GM23338 (cell line): ENCODE results near the gene PPCS. TPM values are rescaled to one million over a fixed set of nuclear protein-coding genes. Genes with fewer than 3 reads are reported as not detected.

Experiments used
- ATAC-seq: fragments of 200-7000 bp; cut with Tn5 transposase; 3 replicates; pipeline ENCODE4 v1.9.1; 2020
- DNase-seq: peaks from one replicate; pipeline ENCODE4 v3.0.0-alpha.2; 2015; ENCODE audit warnings: low spot score
- H2AFZ ChIP-seq: fragments of 200-600 bp; sonication (generic); 2 replicates; pipeline ENCODE4 v1.8.0; 2016; ENCODE audit warnings: antibody characterized with exemption, mild to moderate bottlenecking, moderate library complexity
- H3F3A ChIP-seq: fragments of 200-600 bp; sonication (generic); replicated peaks from 2 replicates; pipeline ENCODE4 v1.8.0; 2017; ENCODE audit warnings: antibody characterized with exemption, mixed run types, low read depth
- H3K27ac ChIP-seq: fragments of 200-600 bp; sonication (generic); 2 replicates; pipeline ENCODE4 v1.6.1; 2016; ENCODE audit warnings: low read depth
- H3K27me3 ChIP-seq: fragments of 200-600 bp; sonication (generic); 2 replicates; pipeline ENCODE4 v1.8.0; 2016; ENCODE audit warnings: mild to moderate bottlenecking, mixed run types, moderate library complexity; ENCODE audit not compliant: insufficient read depth
- H3K36me3 ChIP-seq: fragments of 200-600 bp; sonication (generic); 2 replicates; pipeline ENCODE4 v1.8.0; 2016; ENCODE audit warnings: mild to moderate bottlenecking; ENCODE audit not compliant: insufficient read depth
- H3K4me1 ChIP-seq: fragments of 200-600 bp; sonication (generic); 2 replicates; pipeline ENCODE4 v1.8.0; 2016; ENCODE audit warnings: mild to moderate bottlenecking, moderate library complexity; ENCODE audit not compliant: insufficient read depth
- H3K4me2 ChIP-seq: fragments of 200-600 bp; sonication (generic); 2 replicates; pipeline ENCODE4 v1.7.1; 2017; ENCODE audit warnings: mixed run types
- H3K4me3 ChIP-seq: fragments of 200-600 bp; sonication (generic); 2 replicates; pipeline ENCODE4 v1.6.1; 2016; ENCODE audit warnings: mixed run types
- H3K79me2 ChIP-seq: fragments of 200-600 bp; sonication (generic); replicated peaks from 2 replicates; pipeline ENCODE4 v1.8.0; 2017; ENCODE audit warnings: mild to moderate bottlenecking; ENCODE audit not compliant: insufficient read depth
- H3K9me2 ChIP-seq: fragments of 200-600 bp; sonication (generic); 2 replicates; pipeline ENCODE4 v1.8.0; 2017; ENCODE audit not compliant: insufficient read depth
- H4K20me1 ChIP-seq: fragments of 200-600 bp; sonication (generic); replicated peaks from 2 replicates; pipeline ENCODE4 v1.8.0; 2017; ENCODE audit warnings: mild to moderate bottlenecking; ENCODE audit not compliant: insufficient read depth
- H3K27ac Mint-ChIP-seq: 2 replicates; pipeline ENCODE4 v1.8.0; 2020; ENCODE audit warnings: inconsistent platforms, mild to moderate bottlenecking, moderate library complexity, mixed read lengths
- H3K27me3 Mint-ChIP-seq: 3 replicates; pipeline ENCODE4 v1.8.0; 2022; ENCODE audit warnings: low read depth, mild to moderate bottlenecking, moderate library complexity, mixed read lengths, inconsistent platforms; ENCODE audit not compliant: insufficient read depth, poor library complexity
- H3K36me3 Mint-ChIP-seq: 3 replicates; pipeline ENCODE4 v1.8.0; 2021; ENCODE audit warnings: low read depth, mild to moderate bottlenecking, inconsistent platforms, moderate library complexity, mixed read lengths
- H3K4me1 Mint-ChIP-seq: 3 replicates; pipeline ENCODE4 v1.8.0; 2020; ENCODE audit warnings: mild to moderate bottlenecking, inconsistent platforms, mixed read lengths
- H3K4me3 Mint-ChIP-seq: 3 replicates; pipeline ENCODE4 v1.8.0; 2021; ENCODE audit warnings: moderate library complexity, mild to moderate bottlenecking, inconsistent platforms, mixed read lengths
- H3K9me3 Mint-ChIP-seq: 3 replicates; pipeline ENCODE4 v1.8.0; 2020; ENCODE audit warnings: moderate library complexity, mild to moderate bottlenecking, inconsistent platforms, mixed read lengths
- CREB1 ChIP-seq: fragments of 250-450 bp; sonication (Bioruptor Pico); IDR thresholded peaks from 2 replicates; pipeline ENCODE4 v1.5.0; 2020; ENCODE audit warnings: low read depth, mild to moderate bottlenecking, moderate library complexity
- ETS1 ChIP-seq: IDR thresholded peaks from 2 replicates; pipeline ENCODE4 v1.6.1; 2016; ENCODE audit warnings: antibody characterized with exemption
- EZH2 ChIP-seq: fragments of 200-600 bp; sonication (generic); IDR thresholded peaks from one replicate; pipeline ENCODE4 v1.8.0; 2017; ENCODE audit warnings: antibody characterized with exemption, mild to moderate bottlenecking, low read depth; ENCODE audit not compliant: unreplicated experiment
- EZH2phosphoT487 ChIP-seq: fragments of 200-600 bp; sonication (generic); IDR thresholded peaks from one replicate; pipeline ENCODE4 v1.8.1; 2018; ENCODE audit warnings: antibody characterized with exemption; ENCODE audit not compliant: unreplicated experiment
- JUNB ChIP-seq: IDR thresholded peaks from one replicate; pipeline ENCODE4 v1.6.1; 2016; ENCODE audit warnings: antibody characterized with exemption; ENCODE audit not compliant: unreplicated experiment
- REST ChIP-seq: IDR thresholded peaks from one replicate; pipeline ENCODE4 v1.6.1; 2018; ENCODE audit warnings: antibody characterized with exemption; ENCODE audit not compliant: unreplicated experiment
- STAT1 ChIP-seq: IDR thresholded peaks from one replicate; pipeline ENCODE4 v1.6.1; 2016; ENCODE audit warnings: antibody characterized with exemption; ENCODE audit not compliant: unreplicated experiment
- ZNF114 ChIP-seq: fragments of 250-450 bp; sonication (Bioruptor Pico); IDR thresholded peaks from 2 replicates; pipeline ENCODE4 v1.5.0; 2020; ENCODE audit warnings: mild to moderate bottlenecking, moderate library complexity
- ZNF331 ChIP-seq: fragments of 250-450 bp; sonication (Bioruptor Pico); IDR thresholded peaks from 2 replicates; pipeline ENCODE4 v1.5.0; 2020; ENCODE audit warnings: low read depth, mild to moderate bottlenecking, moderate library complexity
- polyA plus RNA-seq: library from polyadenylated mRNA; unstranded; fragments of >200 nt; fragmentation: Nextera tagmentation; extraction: Ambion mirVana; gene quantifications from 2 replicates; pipeline ENCODE4 v1.2.1, GENCODE V29; 2016
- total RNA-seq: library from RNA; depleted of rRNA; stranded (reverse); fragments of >200 nt; shearing (Covaris generic); gene quantifications from 2 replicates; pipeline ENCODE4 v1.2.3, GENCODE V29; 2014

Gene PPCS
- total and polyA plus RNA-seq, 2 experiments from 2014 or later, result 35.6 to 47.6 TPM

- no peak overlapping the region for H3K4me3 ChIP-seq
- no peaks in the 10 kb centered on the region for H3K9me2 ChIP-seq
- no peaks in the 10 kb centered on the region for H3K36me3 ChIP-seq
- H3K36me3 Mint-ChIP-seq, result no peaks in the 10 kb centered on the region
- H3K27me3 Mint-ChIP-seq, result peaks cover 9% of the 10 kb centered on the region
- H3K27ac ChIP-seq, result no peak overlapping the region
- no peak overlapping the region for H3K27ac Mint-ChIP-seq
- no peak overlapping the region for H3K4me3 Mint-ChIP-seq
- no peak overlapping the region for H3K4me2 ChIP-seq
- no peak for DNase-seq
- H4K20me1 ChIP-seq, result no peaks in the 10 kb centered on the region
- H3K4me1 Mint-ChIP-seq, result peaks cover 33% of the 10 kb centered on the region
- ATAC-seq, result no peak
- peak overlapping the region; percentile 49; the same call in 1 of the 2 replicates for H2AFZ ChIP-seq
- peaks cover 13% of the 10 kb centered on the region for H3K4me1 ChIP-seq
- H3F3A ChIP-seq, result no peaks in the 10 kb centered on the region
- no peaks in the 10 kb centered on the region for H3K9me3 Mint-ChIP-seq
- no peaks in the 10 kb centered on the region for H3K79me2 ChIP-seq
- no peaks in the 10 kb centered on the region for H3K27me3 ChIP-seq
- TF ChIP-seq ETS1, result no peak
- no peak for TF ChIP-seq JUNB
- TF ChIP-seq EZH2, result no peak
- no peak for TF ChIP-seq STAT1
- no peak for TF ChIP-seq ZNF114 (CRISPR knock-in tag)
- TF ChIP-seq REST, result no peak
- no peak for TF ChIP-seq ZNF331 (CRISPR knock-in tag)
- TF ChIP-seq EZH2phosphoT487, result no peak
- TF ChIP-seq CREB1 (CRISPR knock-in tag), result no peak
Measured at GRCh38 chr1:42423681-42424080, 32.7 kb upstream of the PPCS start.

GRCh38 chr1:42424201-42424600 lies 32.1 kb upstream of the PPCS start:
- ATAC-seq, result no peak
- Histone ChIP-seq H3K27me3 (no peaks in the 10 kb centered on the region), H3K4me3 (no peak overlapping the region), H2AFZ (no peak overlapping the region), H3K4me1 (peaks cover 7% of the 10 kb centered on the region), H4K20me1 (no peaks in the 10 kb centered on the region), H3F3A (no peaks in the 10 kb centered on the region), H3K27ac (no peak overlapping the region), H3K9me2 (no peaks in the 10 kb centered on the region), H3K4me2 (no peak overlapping the region), H3K79me2 (no peaks in the 10 kb centered on the region), H3K36me3 (no peaks in the 10 kb centered on the region)
- DNase-seq, result no peak
- Mint-ChIP-seq H3K36me3 (no peaks in the 10 kb centered on the region), H3K9me3 (no peaks in the 10 kb centered on the region), H3K4me1 (peaks cover 28% of the 10 kb centered on the region), H3K27me3 (peaks cover 7% of the 10 kb centered on the region), H3K4me3 (no peak overlapping the region), H3K27ac (no peak overlapping the region)
- no peak for TF ChIP-seq REST
